GM12872 (cell line): ENCODE results near the gene ACTR1B.

ENCODE experiments used
- TF ChIP-seq, protein P1 (sequence below): IDR thresholded peaks from 3 replicates; pipeline ENCODE4 v1.5.1; 2011; ENCODE audit warnings: low read depth, mild to moderate bottlenecking, low read length, moderate library complexity; ENCODE audit not compliant: insufficient read depth

The ACTR1B gene

DNA sequence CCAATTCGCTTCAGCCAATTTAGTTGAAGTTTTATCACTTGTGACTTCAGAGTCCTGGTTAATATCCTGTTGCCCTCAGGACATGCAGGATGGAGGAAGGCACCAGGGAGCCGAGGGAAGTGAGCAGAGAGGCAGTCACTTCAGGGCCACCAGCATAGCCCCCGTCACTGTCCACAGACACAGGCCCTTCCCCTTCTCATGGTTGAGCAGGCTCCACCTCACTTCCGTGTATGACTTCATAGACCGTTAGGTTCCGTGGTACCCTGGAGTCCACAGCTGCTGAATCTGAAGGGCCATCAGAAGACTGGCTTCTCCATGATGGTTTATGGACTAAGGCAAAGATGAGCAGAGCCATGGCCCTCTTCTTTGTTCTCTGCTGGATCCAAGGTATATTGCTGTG lies 5.6 kb upstream of the ACTR1B start, which contains the start of gene C2orf92:
C2orf92 (plus strand) TSS at position 266 of the 400 bp plus-strand sequence; CDS start at position 342, 76 bp downstream.
- TF ChIP-seq, protein P1, sequence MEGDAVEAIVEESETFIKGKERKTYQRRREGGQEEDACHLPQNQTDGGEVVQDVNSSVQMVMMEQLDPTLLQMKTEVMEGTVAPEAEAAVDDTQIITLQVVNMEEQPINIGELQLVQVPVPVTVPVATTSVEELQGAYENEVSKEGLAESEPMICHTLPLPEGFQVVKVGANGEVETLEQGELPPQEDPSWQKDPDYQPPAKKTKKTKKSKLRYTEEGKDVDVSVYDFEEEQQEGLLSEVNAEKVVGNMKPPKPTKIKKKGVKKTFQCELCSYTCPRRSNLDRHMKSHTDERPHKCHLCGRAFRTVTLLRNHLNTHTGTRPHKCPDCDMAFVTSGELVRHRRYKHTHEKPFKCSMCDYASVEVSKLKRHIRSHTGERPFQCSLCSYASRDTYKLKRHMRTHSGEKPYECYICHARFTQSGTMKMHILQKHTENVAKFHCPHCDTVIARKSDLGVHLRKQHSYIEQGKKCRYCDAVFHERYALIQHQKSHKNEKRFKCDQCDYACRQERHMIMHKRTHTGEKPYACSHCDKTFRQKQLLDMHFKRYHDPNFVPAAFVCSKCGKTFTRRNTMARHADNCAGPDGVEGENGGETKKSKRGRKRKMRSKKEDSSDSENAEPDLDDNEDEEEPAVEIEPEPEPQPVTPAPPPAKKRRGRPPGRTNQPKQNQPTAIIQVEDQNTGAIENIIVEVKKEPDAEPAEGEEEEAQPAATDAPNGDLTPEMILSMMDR = no peak

DNA sequence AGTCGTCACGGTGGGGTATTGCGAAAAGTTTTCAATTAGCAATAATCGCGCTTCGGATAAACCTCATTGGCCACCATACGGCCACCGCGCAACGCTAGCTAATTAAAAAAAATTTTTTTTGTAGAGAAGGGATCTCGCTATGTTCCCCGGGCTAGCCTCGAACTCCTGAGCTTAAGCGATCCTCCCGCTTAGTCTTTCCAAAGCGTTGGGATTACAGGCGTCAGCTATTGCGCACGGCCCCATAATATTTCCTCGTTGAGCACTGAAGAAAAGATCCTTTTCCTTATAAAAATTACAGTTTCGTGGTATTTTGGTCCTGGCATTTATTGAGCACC lies 759 bp upstream of the ACTR1B start:
- TF ChIP-seq, protein P1 = no peak

DNA sequence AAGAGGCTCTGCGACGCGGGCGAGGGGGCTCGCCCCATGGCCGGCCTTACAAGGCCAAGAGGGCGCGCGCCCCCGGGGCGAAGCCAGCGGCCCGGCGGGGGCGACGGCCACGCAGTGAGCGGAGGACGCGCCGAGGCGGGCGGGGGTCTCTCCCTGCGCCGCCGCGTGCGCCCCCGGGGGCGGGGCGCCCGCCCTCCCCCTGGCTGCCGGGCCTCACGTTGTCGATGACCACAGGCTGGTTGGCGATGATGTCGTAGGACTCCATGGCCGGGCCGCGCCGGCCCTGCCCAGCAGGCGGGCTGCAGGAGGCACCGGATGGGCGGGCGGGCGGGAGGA lies 250 bp downstream of the ACTR1B start:
- TF ChIP-seq, protein P1 = no peak

DNA sequence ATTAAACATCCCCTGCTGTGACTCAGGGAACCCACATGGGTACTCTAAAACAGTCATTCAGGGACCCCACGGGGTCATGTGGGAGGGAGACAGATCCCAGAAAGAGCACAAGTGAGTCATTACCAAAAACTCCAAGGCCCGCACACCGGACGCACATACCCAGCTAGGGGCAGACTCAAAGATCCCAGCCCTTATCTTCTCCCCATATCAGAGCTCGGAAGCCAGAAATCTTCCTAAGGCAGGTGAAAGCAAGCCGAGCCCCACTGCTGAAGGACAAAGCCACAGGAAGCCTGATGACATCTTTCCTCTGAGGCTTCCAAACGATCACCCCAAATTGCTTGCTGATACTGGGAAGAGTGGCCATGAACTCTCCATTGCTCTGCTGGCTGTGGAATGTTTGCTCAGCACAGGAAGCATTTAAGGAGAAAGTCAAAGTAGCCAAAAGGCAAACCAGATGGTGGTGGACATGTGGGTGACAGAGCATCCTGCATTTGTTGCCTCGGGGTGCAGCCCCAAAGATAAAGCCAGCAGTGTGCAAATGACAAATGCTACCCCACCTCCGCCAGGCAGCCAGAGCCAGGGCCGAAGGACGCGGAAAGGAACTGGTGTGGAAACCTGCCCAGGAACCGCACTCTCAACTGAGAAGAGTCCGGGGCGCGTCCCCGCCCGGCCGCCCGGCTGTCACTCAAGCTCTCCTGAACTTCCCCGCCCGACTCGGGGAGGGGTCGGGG lies 784 bp downstream of the ACTR1B start:
- TF ChIP-seq, protein P1 = no peak

DNA sequence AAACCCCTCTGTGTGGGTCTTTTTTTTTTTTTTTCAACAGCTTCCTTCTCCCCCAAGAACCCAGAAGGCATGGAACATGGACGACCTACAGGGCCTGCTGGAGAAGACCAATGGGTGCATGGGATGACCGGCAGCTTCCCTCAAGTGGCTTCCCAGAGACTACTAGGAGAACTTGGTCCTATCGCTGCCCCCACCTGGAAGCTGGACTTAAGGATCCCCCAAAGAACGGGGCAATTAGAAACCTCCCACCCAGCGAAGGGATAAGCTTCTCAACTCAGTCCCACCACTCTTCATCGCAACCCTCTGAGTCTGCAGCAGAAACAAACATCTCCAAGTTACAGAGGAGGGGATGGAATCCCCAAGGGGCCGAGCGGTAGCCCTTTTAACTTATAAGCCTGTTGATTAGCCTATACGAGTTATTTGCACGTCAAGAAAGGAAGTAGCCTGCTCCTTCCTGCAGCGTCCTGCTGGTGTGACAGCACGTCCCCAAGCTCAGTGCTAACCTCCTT lies 1.4 kb downstream of the ACTR1B start:
- TF ChIP-seq, protein P1 = no peak

DNA sequence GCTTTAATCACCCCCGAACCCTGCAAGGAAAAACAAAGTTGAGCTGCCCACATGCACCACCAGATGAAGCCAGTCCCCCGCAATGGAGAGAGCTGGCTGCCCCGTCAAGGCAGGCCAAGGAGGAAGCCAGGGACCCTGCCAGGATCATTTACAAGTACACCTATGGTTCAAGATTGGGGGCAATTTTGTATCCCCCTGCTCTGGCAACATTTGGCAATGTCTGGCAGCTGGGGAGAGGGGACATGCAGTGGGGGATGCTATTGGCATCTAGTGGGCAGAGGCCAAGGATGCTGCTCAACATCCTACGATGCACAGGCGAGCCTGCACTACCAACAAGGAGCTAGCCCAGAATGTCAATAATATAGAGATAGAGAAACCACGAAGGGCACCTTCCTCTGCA lies 1.9 kb downstream of the ACTR1B start:
- TF ChIP-seq, protein P1 = no peak

DNA sequence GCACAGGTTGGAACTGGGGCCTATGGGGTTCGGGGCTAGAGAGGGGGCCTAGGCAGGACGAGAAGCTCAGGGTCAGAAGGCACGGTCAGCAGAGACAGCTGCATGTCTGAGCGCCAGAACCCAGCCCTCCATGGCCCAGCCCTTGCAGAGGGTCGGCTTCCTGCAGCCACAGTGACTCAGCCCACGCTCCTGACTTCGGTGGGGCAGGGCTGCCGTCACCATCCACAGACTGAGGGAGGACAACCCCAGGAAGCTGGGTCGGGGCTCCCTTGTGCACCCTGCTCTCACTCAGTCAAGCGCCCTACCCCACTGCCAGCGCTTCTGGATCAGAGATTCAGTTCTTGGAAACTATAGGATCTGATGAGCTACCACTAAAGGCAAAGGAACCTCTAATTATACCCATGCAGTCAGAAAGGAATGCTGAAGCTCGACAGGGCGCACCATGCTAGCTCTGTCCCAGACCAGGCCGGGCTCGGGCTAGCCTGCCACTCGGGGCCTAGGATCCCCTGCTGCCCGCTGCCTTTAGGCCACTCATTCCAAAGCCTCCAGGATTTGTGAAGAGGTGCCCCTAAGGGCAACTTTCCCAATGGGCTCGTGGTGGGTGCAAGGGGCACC lies 3.0 kb downstream of the ACTR1B start:
- TF ChIP-seq, protein P1 = no peak
